Measurements from ENCODE around the gene RPL23. TPM values are rescaled to one million over a fixed set of nuclear protein-coding genes. Genes with fewer than 3 reads are reported as not detected.
A peak's percentile ranks its signal among the peaks of the same experiment; 100 is the strongest.
"Not testable (repeated sequence)": the region's sequence is repeated elsewhere in the genome, so short reads cannot be mapped to it uniquely, and the experiment has no call there.

RPL23 gene
- total RNA-seq, 2 experiments from 2014 or later, result 1,956 to 1,966 TPM

GRCh38 chr17:38857271-38857670 is 3.8 kb upstream of the RPL23 start:
- no peak for DNase-seq
- no peak overlapping the region for H3K4me3 Mint-ChIP-seq
- peaks cover under 1% of the 10 kb centered on the region for H3K9me3 Mint-ChIP-seq
- peaks cover 14% of the 10 kb centered on the region for H3K4me1 Mint-ChIP-seq
- no peaks in the 10 kb centered on the region for H3K27me3 Mint-ChIP-seq
- H3K36me3 Mint-ChIP-seq, result peaks cover 14% of the 10 kb centered on the region
- H3K27ac Mint-ChIP-seq, result no peak overlapping the region

GRCh38 chr17:38855101-38855714 is 1.7 kb upstream of the RPL23 start:
- peaks cover 35% of the 10 kb centered on the region for H3K36me3 Mint-ChIP-seq
- peaks cover 27% of the 10 kb centered on the region for H3K4me1 Mint-ChIP-seq
- not testable (repeated sequence) for H3K27me3 Mint-ChIP-seq, H3K9me3 Mint-ChIP-seq, DNase-seq
- H3K4me3 Mint-ChIP-seq, result peak overlapping the region; percentile 32
- peak overlapping the region; percentile 96 for H3K27ac Mint-ChIP-seq

GRCh38 chr17:38852771-38853291 is 690 bp downstream of the RPL23 start:
- H3K4me3 Mint-ChIP-seq, result peak overlapping the region; percentile 98
- no peak for DNase-seq
- H3K9me3 Mint-ChIP-seq, result no peaks in the 10 kb centered on the region
- H3K4me1 Mint-ChIP-seq, result peaks cover 38% of the 10 kb centered on the region
- H3K36me3 Mint-ChIP-seq, result peaks cover 53% of the 10 kb centered on the region
- peak overlapping the region; percentile 96 for H3K27ac Mint-ChIP-seq
- no peaks in the 10 kb centered on the region for H3K27me3 Mint-ChIP-seq

DNA sequence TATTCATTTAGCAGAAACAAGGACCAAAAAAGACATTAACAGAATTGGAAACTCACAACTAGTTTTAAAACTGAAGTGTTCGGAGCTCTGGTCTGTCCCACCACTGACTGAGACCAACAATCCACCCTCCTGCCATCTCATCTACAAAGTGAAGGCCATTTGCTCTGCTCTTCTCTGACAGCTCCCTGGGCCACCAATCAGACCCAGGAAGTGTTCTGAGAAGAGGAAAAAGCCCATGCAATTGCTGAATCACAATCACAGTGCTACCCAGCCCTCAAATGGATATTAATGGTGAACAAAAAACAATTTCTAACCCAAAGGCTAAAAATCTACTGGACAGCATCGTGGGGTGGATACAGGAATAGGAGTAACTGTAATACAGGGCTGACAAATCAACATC is 2.1 kb downstream of the RPL23 start:
- H3K4me1 Mint-ChIP-seq, result peaks cover 38% of the 10 kb centered on the region
- H3K27ac Mint-ChIP-seq, result peak overlapping the region; percentile 96
- H3K4me3 Mint-ChIP-seq, result peak overlapping the region; percentile 98
- DNase-seq, result no peak
- H3K36me3 Mint-ChIP-seq, result peaks cover 59% of the 10 kb centered on the region
- no peaks in the 10 kb centered on the region for H3K27me3 Mint-ChIP-seq
- H3K9me3 Mint-ChIP-seq, result no peaks in the 10 kb centered on the region

- H3K9me3 Mint-ChIP-seq, result no peaks in the 10 kb centered on the region
- H3K27me3 Mint-ChIP-seq, result no peaks in the 10 kb centered on the region
- peak overlapping the region; percentile 98 for H3K4me3 Mint-ChIP-seq
- peaks cover 37% of the 10 kb centered on the region for H3K4me1 Mint-ChIP-seq
- no peak for DNase-seq
- H3K36me3 Mint-ChIP-seq, result peaks cover 61% of the 10 kb centered on the region
- peak overlapping the region; percentile 71 for H3K27ac Mint-ChIP-seq
Measured at GRCh38 chr17:38850374-38850773, 3.1 kb downstream of the RPL23 start.

GRCh38 chr17:38848939-38849605 is 4.4 kb downstream of the RPL23 start:
- peaks cover 31% of the 10 kb centered on the region for H3K4me1 Mint-ChIP-seq
- H3K9me3 Mint-ChIP-seq, result no peaks in the 10 kb centered on the region
- H3K27ac Mint-ChIP-seq, result peak overlapping the region; percentile 68
- no peak for DNase-seq
- H3K4me3 Mint-ChIP-seq, result peak overlapping the region; percentile 54
- H3K36me3 Mint-ChIP-seq, result peaks cover 61% of the 10 kb centered on the region
- H3K27me3 Mint-ChIP-seq, result no peaks in the 10 kb centered on the region

DNA sequence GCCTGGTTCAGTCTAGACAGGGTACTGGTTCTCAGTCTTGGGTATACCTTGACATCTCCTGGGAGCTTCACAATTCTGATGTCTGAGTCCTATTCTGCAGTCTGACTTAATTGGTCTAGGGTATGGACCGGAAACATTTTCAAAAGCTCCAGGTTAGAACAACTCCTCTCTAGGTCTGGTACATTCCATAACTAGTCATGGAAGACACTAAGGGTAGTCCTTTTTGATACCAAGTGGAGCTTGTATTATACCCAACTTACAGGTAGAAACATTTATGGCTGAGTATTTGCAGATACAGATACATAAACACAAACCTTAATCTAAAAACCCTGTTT is 5.0 kb downstream of the RPL23 start:
- no peak overlapping the region for H3K27ac Mint-ChIP-seq
- H3K27me3 Mint-ChIP-seq, result no peaks in the 10 kb centered on the region
- peaks cover 29% of the 10 kb centered on the region for H3K4me1 Mint-ChIP-seq
- H3K36me3 Mint-ChIP-seq, result peaks cover 59% of the 10 kb centered on the region
- no peak overlapping the region for H3K4me3 Mint-ChIP-seq
- DNase-seq, result no peak
- H3K9me3 Mint-ChIP-seq, result no peaks in the 10 kb centered on the region

GRCh38 chr17:38844261-38844757 is 9.2 kb downstream of the RPL23 start:
- peaks cover 19% of the 10 kb centered on the region for H3K36me3 Mint-ChIP-seq
- peaks cover 6% of the 10 kb centered on the region for H3K4me1 Mint-ChIP-seq
- no peak for DNase-seq
- H3K4me3 Mint-ChIP-seq, result no peak overlapping the region
- H3K27me3 Mint-ChIP-seq, result no peaks in the 10 kb centered on the region
- no peaks in the 10 kb centered on the region for H3K9me3 Mint-ChIP-seq
- no peak overlapping the region for H3K27ac Mint-ChIP-seq

DNA sequence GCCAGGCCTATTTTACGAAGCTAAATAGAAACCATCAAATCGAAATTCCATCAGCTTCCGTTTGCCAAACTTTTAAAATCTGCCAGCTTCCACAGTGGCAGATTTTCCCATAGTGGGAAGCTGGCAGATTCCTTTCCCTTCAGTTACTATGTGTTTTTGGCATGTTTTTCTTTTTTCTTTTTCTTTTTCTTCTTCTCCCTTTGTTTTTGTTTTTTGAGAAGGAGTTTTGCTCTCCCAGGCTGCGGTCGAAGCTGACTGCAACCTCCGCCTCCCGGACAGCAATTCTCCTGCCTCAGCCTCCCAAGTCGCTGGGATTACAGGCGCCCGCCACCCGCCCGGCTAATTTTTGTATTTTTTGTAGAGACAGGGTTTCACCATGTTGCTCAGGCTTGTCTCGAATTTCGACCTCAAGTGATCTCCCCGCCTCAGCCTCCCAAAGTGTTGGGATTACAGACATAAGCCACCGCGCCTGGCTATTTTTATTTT is 27.7 kb downstream of the RPL23 start:
- Mint-ChIP-seq H3K27me3 (no peaks in the 10 kb centered on the region), H3K27ac (peak overlapping the region; percentile 99), H3K36me3 (peaks cover 2% of the 10 kb centered on the region), H3K9me3 (no peaks in the 10 kb centered on the region), H3K4me1 (peaks cover 19% of the 10 kb centered on the region), H3K4me3 (peak overlapping the region; percentile 98)
- no peak for DNase-seq

GRCh38 chr17:38824899-38825761 is 28.4 kb downstream of the RPL23 start, which contains the start of gene CWC25:
Gene CWC25, minus strand, starts transcription at chr17:38825321. Its CDS starts 138 bp downstream, at chr17:38825183.
- Mint-ChIP-seq H3K4me3 (peak within 1 kb of the TSS; percentile 98), H3K9me3 (no peaks in the 10 kb centered on the region), H3K4me1 (peaks cover 19% of the 10 kb centered on the region), H3K27ac (peak within 1 kb of the TSS; percentile 99), H3K27me3 (no peaks in the 10 kb centered on the region), H3K36me3 (peaks cover 2% of the 10 kb centered on the region)
- DNase-seq, result peak; percentile 94

DNA sequence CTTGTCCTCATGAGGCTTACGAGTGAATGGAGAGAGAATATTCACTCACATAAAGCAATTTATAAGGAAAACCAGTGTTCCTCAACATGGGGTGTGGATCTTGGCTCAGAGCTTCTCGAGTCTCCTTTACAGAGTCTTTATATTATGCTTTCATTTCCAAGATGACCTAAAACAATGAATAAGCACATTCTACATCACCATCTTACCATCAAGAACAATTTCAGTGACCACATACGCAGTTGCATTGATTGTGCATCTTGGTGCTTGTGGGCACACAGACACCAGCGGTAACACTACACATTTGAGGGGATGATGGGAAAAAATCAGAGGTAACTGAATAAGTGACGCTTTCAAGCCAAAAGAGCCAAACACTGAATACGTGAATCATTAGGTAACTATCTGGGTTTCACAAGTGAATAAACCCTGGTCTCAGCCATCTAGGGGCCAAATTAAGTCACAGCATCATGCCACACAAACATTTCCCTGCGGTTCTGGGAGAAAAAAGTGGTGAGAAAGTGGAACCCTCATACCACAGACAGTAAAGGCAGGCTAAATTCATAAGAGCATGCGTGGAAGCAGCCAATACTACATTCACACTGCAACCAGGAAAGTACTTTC is 37.8 kb downstream of the RPL23 start:
- DNase-seq, result peak; percentile 24
- Mint-ChIP-seq H3K9me3 (no peaks in the 10 kb centered on the region), H3K4me1 (peaks cover 6% of the 10 kb centered on the region), H3K27me3 (no peaks in the 10 kb centered on the region), H3K36me3 (peaks cover 9% of the 10 kb centered on the region), H3K4me3 (no peak overlapping the region), H3K27ac (no peak overlapping the region)

DNA sequence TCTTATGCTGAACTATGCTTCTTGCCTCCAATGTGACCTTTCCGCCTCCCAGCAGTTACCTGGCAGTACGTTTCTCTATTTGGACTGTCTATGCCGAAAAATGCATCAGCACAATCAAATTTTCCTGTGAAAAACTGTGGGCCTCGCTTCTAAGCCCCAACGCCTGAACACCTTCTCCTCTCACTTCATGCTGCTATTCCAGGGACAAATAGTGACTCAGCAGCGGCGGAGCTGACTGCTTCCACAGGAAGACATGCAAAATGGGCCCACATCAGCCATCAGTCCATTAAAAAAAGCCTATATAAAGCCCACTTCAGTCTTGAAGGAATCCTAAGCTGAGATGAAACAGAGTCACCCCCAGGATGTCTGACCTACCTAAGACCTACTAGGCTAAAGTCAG is 43.7 kb downstream of the RPL23 start:
- peaks cover 26% of the 10 kb centered on the region for H3K36me3 Mint-ChIP-seq
- no peak overlapping the region for H3K4me3 Mint-ChIP-seq
- H3K9me3 Mint-ChIP-seq, result no peaks in the 10 kb centered on the region
- no peaks in the 10 kb centered on the region for H3K4me1 Mint-ChIP-seq
- no peak overlapping the region for H3K27ac Mint-ChIP-seq
- no peak for DNase-seq
- no peaks in the 10 kb centered on the region for H3K27me3 Mint-ChIP-seq

DNA sequence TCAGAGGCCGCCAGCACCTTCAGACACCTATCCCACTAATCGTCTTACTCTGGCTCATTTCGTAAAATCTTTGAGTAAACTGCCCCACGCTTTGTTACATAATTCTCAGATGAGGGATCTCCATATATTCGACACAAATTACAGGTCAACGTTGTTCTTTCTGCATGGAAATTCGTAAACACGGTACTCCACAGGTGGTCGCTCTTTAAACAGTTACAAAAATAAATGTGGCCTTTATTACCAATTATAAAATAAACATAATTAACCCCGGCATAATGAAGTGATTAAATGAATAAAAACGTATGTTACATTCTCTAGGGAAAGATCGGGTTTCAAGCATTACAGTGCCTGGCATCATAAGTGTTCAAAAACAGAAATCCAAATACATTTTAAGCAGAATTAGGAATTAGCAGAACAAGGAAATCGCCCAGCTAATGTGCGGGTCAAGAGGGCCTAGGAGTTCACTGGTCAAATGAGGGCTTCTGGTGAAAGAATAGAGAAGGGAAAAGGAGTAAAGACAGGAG is 53.2 kb downstream of the RPL23 start:
- peak overlapping the region; percentile 80 for H3K27ac Mint-ChIP-seq
- H3K4me3 Mint-ChIP-seq, result peak overlapping the region; percentile 85
- DNase-seq, result no peak
- H3K4me1 Mint-ChIP-seq, result peaks cover 33% of the 10 kb centered on the region
- no peaks in the 10 kb centered on the region for H3K9me3 Mint-ChIP-seq
- no peaks in the 10 kb centered on the region for H3K27me3 Mint-ChIP-seq
- peaks cover 34% of the 10 kb centered on the region for H3K36me3 Mint-ChIP-seq

DNA sequence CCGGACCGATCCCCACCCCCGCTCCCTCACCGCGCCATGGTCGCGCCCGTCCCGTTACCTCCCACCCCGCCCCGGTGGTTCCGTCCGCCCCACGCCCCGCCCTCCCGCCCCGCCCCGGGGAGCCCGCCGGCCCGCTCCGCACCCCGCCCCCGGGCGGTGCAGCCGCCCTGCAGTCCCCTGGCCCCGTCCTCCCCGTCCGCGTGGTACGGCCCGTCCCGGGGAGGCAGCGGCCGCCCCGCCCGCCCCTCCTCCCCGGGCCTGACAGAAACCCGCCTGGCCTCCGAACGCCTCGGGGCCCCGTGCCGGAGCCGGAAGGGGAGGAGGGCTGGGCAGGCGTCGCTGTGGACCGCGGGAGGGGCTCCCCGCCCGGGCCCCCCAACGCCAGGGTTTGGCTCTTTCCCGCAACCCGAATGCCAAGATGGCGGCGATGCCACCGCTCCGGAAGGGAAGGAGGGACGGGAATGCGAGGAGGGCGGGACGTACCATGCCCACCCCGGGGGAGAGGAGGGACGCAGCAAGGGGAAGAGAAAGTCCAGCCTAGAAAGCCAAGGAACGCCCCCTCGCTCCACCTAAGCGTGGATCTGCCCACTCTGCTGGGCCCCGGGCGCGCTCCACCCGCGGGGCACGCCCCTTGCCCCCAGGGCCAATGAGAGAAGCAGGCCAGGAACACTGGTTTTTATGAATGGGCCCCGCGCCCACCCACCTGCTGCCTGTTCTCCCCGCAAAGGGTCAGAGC is 53.9 kb downstream of the RPL23 start, which contains the start of gene PIP4K2B:
Gene PIP4K2B (minus strand): TSS at position 56 of the 736 bp plus-strand sequence. CDS start 132 bp downstream, outside the sequence.
- Mint-ChIP-seq H3K27ac (peak within 1 kb of the TSS; percentile 89), H3K4me3 (peak within 1 kb of the TSS; percentile 94), H3K36me3 (peaks cover 35% of the 10 kb centered on the region), H3K9me3 (no peaks in the 10 kb centered on the region), H3K4me1 (peaks cover 33% of the 10 kb centered on the region), H3K27me3 (no peaks in the 10 kb centered on the region)
- peak; percentile 91 for DNase-seq
